ENCODE measurements around the gene UNC5B.

- no peak for TF ChIP-seq EZH2 (IDR thresholded peaks at IDR 0.05; ENCODE audit: insufficient read depth, poor library complexity, severe bottlenecking)
- TF ChIP-seq EZH2phosphoT487 (IDR thresholded peaks at IDR 0.05; ENCODE audit: insufficient read depth, low read depth), result no peak
These were observed 18.8 kb downstream of the UNC5B start for GRCh38 chr10:71231206-71231605.
